Measurements from ENCODE around the gene SPATA33.
"Not testable (repeated sequence)": the region's sequence is repeated elsewhere in the genome, so short reads cannot be mapped to it uniquely, and the experiment has no call there.

Gene SPATA33

GRCh38 chr16:89642574-89642973 lies 15.1 kb upstream of the SPATA33 start:
- no peak overlapping the region for H3K27ac Mint-ChIP-seq
- no peaks in the 10 kb centered on the region for H3K27me3 Mint-ChIP-seq (ENCODE audit: low read depth)
- H3K4me1 Mint-ChIP-seq (ENCODE audit: low read depth): peaks cover 4% of the 10 kb centered on the region
- peaks cover 10% of the 10 kb centered on the region for H3K36me3 Mint-ChIP-seq (ENCODE audit: low read depth)
- H3K4me3 Mint-ChIP-seq: no peak overlapping the region
- no peaks in the 10 kb centered on the region for H3K9me3 Mint-ChIP-seq

- Mint-ChIP-seq H3K36me3 (ENCODE audit: low read depth) (peaks cover 12% of the 10 kb centered on the region), H3K27me3 (ENCODE audit: low read depth) (no peaks in the 10 kb centered on the region), H3K27ac (no peak overlapping the region)
These were observed 13.8 kb upstream of the SPATA33 start for GRCh38 chr16:89643769-89644300.

GRCh38 chr16:89645122-89645521 lies 12.5 kb upstream of the SPATA33 start:
- H3K4me3 Mint-ChIP-seq: no peak overlapping the region
- peaks cover 4% of the 10 kb centered on the region for H3K4me1 Mint-ChIP-seq (ENCODE audit: low read depth)
- H3K27ac Mint-ChIP-seq: no peak overlapping the region
- peaks cover 12% of the 10 kb centered on the region for H3K36me3 Mint-ChIP-seq (ENCODE audit: low read depth)
- no peaks in the 10 kb centered on the region for H3K27me3 Mint-ChIP-seq (ENCODE audit: low read depth)
- H3K9me3 Mint-ChIP-seq: no peaks in the 10 kb centered on the region

More at GRCh38 chr16:89643769-89644300, 13.8 kb upstream of the SPATA33 start:
- no peaks in the 10 kb centered on the region for H3K9me3 Mint-ChIP-seq
- H3K4me3 Mint-ChIP-seq: no peak overlapping the region
- H3K4me1 Mint-ChIP-seq (ENCODE audit: low read depth): peaks cover 4% of the 10 kb centered on the region

- Mint-ChIP-seq H3K27me3 (ENCODE audit: low read depth) (no peaks in the 10 kb centered on the region), H3K4me3 (no peak overlapping the region), H3K36me3 (ENCODE audit: low read depth) (peaks cover 12% of the 10 kb centered on the region), H3K9me3 (no peaks in the 10 kb centered on the region), H3K4me1 (ENCODE audit: low read depth) (no peaks in the 10 kb centered on the region), H3K27ac (no peak overlapping the region)
These were observed 11.4 kb upstream of the SPATA33 start for GRCh38 chr16:89646270-89646669.

GRCh38 chr16:89646906-89647305 lies 10.7 kb upstream of the SPATA33 start:
- Mint-ChIP-seq H3K27ac (no peak overlapping the region), H3K36me3 (ENCODE audit: low read depth) (peaks cover 12% of the 10 kb centered on the region), H3K27me3 (ENCODE audit: low read depth) (no peaks in the 10 kb centered on the region), H3K4me1 (ENCODE audit: low read depth) (no peaks in the 10 kb centered on the region), H3K9me3 (no peaks in the 10 kb centered on the region), H3K4me3 (no peak overlapping the region)

- H3K36me3 Mint-ChIP-seq (ENCODE audit: low read depth): peaks cover 5% of the 10 kb centered on the region
- H3K4me1 Mint-ChIP-seq (ENCODE audit: low read depth): peaks cover 16% of the 10 kb centered on the region
- no peak overlapping the region for H3K4me3 Mint-ChIP-seq
- no peaks in the 10 kb centered on the region for H3K27me3 Mint-ChIP-seq (ENCODE audit: low read depth)
- H3K27ac Mint-ChIP-seq: no peak overlapping the region
- no peaks in the 10 kb centered on the region for H3K9me3 Mint-ChIP-seq
These were observed 6.1 kb upstream of the SPATA33 start for GRCh38 chr16:89651584-89651983.

- Mint-ChIP-seq H3K9me3 (no peaks in the 10 kb centered on the region), H3K27me3 (ENCODE audit: low read depth) (no peaks in the 10 kb centered on the region), H3K27ac (peak overlapping the region; percentile 52), H3K4me3 (peak overlapping the region; percentile 50), H3K4me1 (ENCODE audit: low read depth) (peaks cover 23% of the 10 kb centered on the region), H3K36me3 (ENCODE audit: low read depth) (peaks cover 9% of the 10 kb centered on the region)
These were observed 3.9 kb upstream of the SPATA33 start for GRCh38 chr16:89653656-89654295.

- Mint-ChIP-seq H3K36me3 (ENCODE audit: low read depth) (peaks cover 10% of the 10 kb centered on the region), H3K9me3 (no peaks in the 10 kb centered on the region), H3K4me1 (ENCODE audit: low read depth) (peaks cover 29% of the 10 kb centered on the region), H3K27me3 (ENCODE audit: low read depth) (no peaks in the 10 kb centered on the region), H3K4me3 (peak overlapping the region; percentile 83), H3K27ac (no peak overlapping the region)
These were observed 2.5 kb upstream of the SPATA33 start for GRCh38 chr16:89655062-89655643.

- H3K36me3 Mint-ChIP-seq (ENCODE audit: low read depth): peaks cover 23% of the 10 kb centered on the region
- H3K27me3 Mint-ChIP-seq (ENCODE audit: low read depth): no peaks in the 10 kb centered on the region
- H3K4me3 Mint-ChIP-seq: peak overlapping the region; percentile 83
- peak overlapping the region; percentile 78 for H3K27ac Mint-ChIP-seq
- H3K4me1 Mint-ChIP-seq (ENCODE audit: low read depth): peaks cover 34% of the 10 kb centered on the region
- H3K9me3 Mint-ChIP-seq: no peaks in the 10 kb centered on the region
These were observed 1.1 kb upstream of the SPATA33 start for GRCh38 chr16:89656435-89657121.

GRCh38 chr16:89658221-89658879 lies 714 bp downstream of the SPATA33 start:
- no peaks in the 10 kb centered on the region for H3K9me3 Mint-ChIP-seq
- H3K27ac Mint-ChIP-seq: peak overlapping the region; percentile 85
- H3K4me1 Mint-ChIP-seq (ENCODE audit: low read depth): peaks cover 34% of the 10 kb centered on the region
- peaks cover 29% of the 10 kb centered on the region for H3K36me3 Mint-ChIP-seq (ENCODE audit: low read depth)
- H3K27me3 Mint-ChIP-seq (ENCODE audit: low read depth): no peaks in the 10 kb centered on the region
- peak overlapping the region; percentile 90 for H3K4me3 Mint-ChIP-seq

GRCh38 chr16:89660146-89660545 lies 2.5 kb downstream of the SPATA33 start:
- H3K36me3 Mint-ChIP-seq (ENCODE audit: low read depth): peaks cover 34% of the 10 kb centered on the region
- no peaks in the 10 kb centered on the region for H3K9me3 Mint-ChIP-seq
- H3K27me3 Mint-ChIP-seq (ENCODE audit: low read depth): no peaks in the 10 kb centered on the region
- H3K4me3 Mint-ChIP-seq: no peak overlapping the region
- no peak overlapping the region for H3K27ac Mint-ChIP-seq
- peaks cover 28% of the 10 kb centered on the region for H3K4me1 Mint-ChIP-seq (ENCODE audit: low read depth)

GRCh38 chr16:89661215-89661614 lies 3.6 kb downstream of the SPATA33 start:
- H3K9me3 Mint-ChIP-seq: no peaks in the 10 kb centered on the region
- no peaks in the 10 kb centered on the region for H3K27me3 Mint-ChIP-seq (ENCODE audit: low read depth)
- H3K4me1 Mint-ChIP-seq (ENCODE audit: low read depth): peaks cover 20% of the 10 kb centered on the region
- peak overlapping the region; percentile 33 for H3K4me3 Mint-ChIP-seq
- H3K36me3 Mint-ChIP-seq (ENCODE audit: low read depth): peaks cover 34% of the 10 kb centered on the region
- no peak overlapping the region for H3K27ac Mint-ChIP-seq

- Mint-ChIP-seq H3K36me3 (ENCODE audit: low read depth) (peaks cover 31% of the 10 kb centered on the region), H3K4me1 (ENCODE audit: low read depth) (peaks cover 10% of the 10 kb centered on the region)
- H3K4me3 Mint-ChIP-seq; H3K9me3 Mint-ChIP-seq; H3K27me3 Mint-ChIP-seq (ENCODE audit: low read depth); H3K27ac Mint-ChIP-seq: not testable (repeated sequence)
These were observed 6.6 kb downstream of the SPATA33 start for GRCh38 chr16:89664238-89664637.

GRCh38 chr16:89667000-89667399 lies 9.4 kb downstream of the SPATA33 start:
- H3K27ac Mint-ChIP-seq; H3K27me3 Mint-ChIP-seq (ENCODE audit: low read depth); H3K4me3 Mint-ChIP-seq; H3K4me1 Mint-ChIP-seq (ENCODE audit: low read depth); H3K9me3 Mint-ChIP-seq: not testable (repeated sequence)
- H3K36me3 Mint-ChIP-seq (ENCODE audit: low read depth): peaks cover 13% of the 10 kb centered on the region

All from T-helper 1 cell treated with Interleukin-12 subunit alpha and Interleukin-12 subunit beta and Interleukin-4 antibody, amounts not matched to agents 30 μg/mL and 1 μg/mL, for 36 hours (primary cell).